Astrocyte of the cerebellum (primary cell): ENCODE measurements around the gene NFASC.

Experiments
- DNase-seq: peaks from one replicate; pipeline ENCODE4 v3.0.0-alpha.2; 2011; ENCODE audit warnings: low read depth
- H3K4me3 ChIP-seq: 2 replicates; pipeline ENCODE4 v1.5.1; 2011; ENCODE audit warnings: mild to moderate bottlenecking, low read depth, low read length, moderate library complexity
- CTCF ChIP-seq: IDR thresholded peaks from 2 replicates; pipeline ENCODE4 v1.5.1; 2012; ENCODE audit warnings: low read length, low read depth, moderate library complexity, mild to moderate bottlenecking; ENCODE audit errors: missing control alignments
- in situ Hi-C: cut with HindIII; loops from 2 replicates; pipeline ENCODE4 v1.10.0; 2017; ENCODE audit warnings: low sequenced_read_pairs

Gene NFASC

GRCh38 chr1:204853436-204853835, 17.2 kb upstream of the NFASC start:
- in situ Hi-C loops: no loop called here
- H3K4me3 ChIP-seq: no peak overlapping the region
- no peak for DNase-seq
- TF ChIP-seq CTCF: no peak

GRCh38 chr1:204854286-204854685, 16.4 kb upstream of the NFASC start:
- in situ Hi-C loops: no loop called here
- no peak for DNase-seq
- H3K4me3 ChIP-seq: no peak overlapping the region
- TF ChIP-seq CTCF: no peak

GRCh38 chr1:204858363-204858821, 12.3 kb upstream of the NFASC start:
- in situ Hi-C loops: no loop called here
- H3K4me3 ChIP-seq: no peak overlapping the region
- no peak for TF ChIP-seq CTCF
- no peak for DNase-seq

- in situ Hi-C loops: no loop called here
- TF ChIP-seq CTCF: no peak
- H3K4me3 ChIP-seq: no peak overlapping the region
- no peak for DNase-seq
These were observed 10.8 kb upstream of the NFASC start for GRCh38 chr1:204859861-204860267.

GRCh38 chr1:204863024-204863423, 7.6 kb upstream of the NFASC start:
- in situ Hi-C loops: no loop called here

GRCh38 chr1:204863730-204864129, 6.9 kb upstream of the NFASC start:
- no peak for TF ChIP-seq CTCF
- no peak overlapping the region for H3K4me3 ChIP-seq
- no peak for DNase-seq
- in situ Hi-C loops: no loop called here

More at GRCh38 chr1:204863024-204863423, 7.6 kb upstream of the NFASC start:
- no peak overlapping the region for H3K4me3 ChIP-seq
- TF ChIP-seq CTCF: no peak
- DNase-seq: no peak
